KMS-11 (cell line): Measurements from ENCODE around the gene HTR4.

ENCODE experiments used
- H2AFZ ChIP-seq: fragments of 200-600 bp; sonication (generic); 2 replicates; pipeline ENCODE4 v1.6.1; 2016; ENCODE audit warnings: antibody characterized with exemption, mixed run types, low read depth
- H3K27ac ChIP-seq: fragments of 200-600 bp; sonication (generic); 2 replicates; pipeline ENCODE4 v1.6.1; 2016; ENCODE audit warnings: mild to moderate bottlenecking, mixed run types
- H3K27me3 ChIP-seq: fragments of 200-600 bp; sonication (generic); 2 replicates; pipeline ENCODE4 v1.6.1; 2017; ENCODE audit warnings: mild to moderate bottlenecking, low read depth, mixed run types, moderate library complexity; ENCODE audit not compliant: insufficient read depth
- H3K36me3 ChIP-seq: fragments of 200-600 bp; sonication (generic); 2 replicates; pipeline ENCODE4 v1.6.1; 2017; ENCODE audit warnings: mild to moderate bottlenecking, mixed run types; ENCODE audit not compliant: insufficient read depth
- H3K4me1 ChIP-seq: fragments of 200-600 bp; sonication (generic); 2 replicates; pipeline ENCODE4 v1.6.1; 2016; ENCODE audit warnings: mild to moderate bottlenecking, low read depth, mixed run types; ENCODE audit not compliant: poor library complexity, severe bottlenecking
- H3K4me2 ChIP-seq: fragments of 200-600 bp; sonication (generic); 2 replicates; pipeline ENCODE4 v1.7.0; 2016; ENCODE audit warnings: mild to moderate bottlenecking, mixed run types
- H3K4me3 ChIP-seq: fragments of 200-600 bp; sonication (generic); IDR thresholded peaks from 2 replicates; pipeline ENCODE4 v1.6.1; 2017; ENCODE audit warnings: low read depth, low read length, mixed read lengths; ENCODE audit not compliant: insufficient read depth
- H3K79me2 ChIP-seq: fragments of 200-600 bp; sonication (generic); 2 replicates; pipeline ENCODE4 v1.6.1; 2016; ENCODE audit warnings: low read depth, mixed run types; ENCODE audit not compliant: insufficient read depth
- H3K9ac ChIP-seq: fragments of 200-600 bp; sonication (generic); 2 replicates; pipeline ENCODE4 v1.6.1; 2016; ENCODE audit warnings: mild to moderate bottlenecking, mixed run types
- H4K20me1 ChIP-seq: fragments of 200-600 bp; sonication (generic); 2 replicates; pipeline ENCODE4 v1.6.1; 2016; ENCODE audit warnings: mild to moderate bottlenecking, mixed run types; ENCODE audit not compliant: insufficient read depth
- CTCF ChIP-seq: fragments of 200-600 bp; sonication (generic); conservative IDR thresholded peaks from 2 replicates; pipeline ENCODE4 v1.6.1; 2017; ENCODE audit warnings: low read depth, mild to moderate bottlenecking, antibody characterized with exemption, low read length, moderate library complexity, mixed read lengths

The HTR4 gene

GRCh38 chr5:148466236-148466580 is 188.1 kb downstream of the HTR4 start:
- Histone ChIP-seq H3K4me3 (no peak overlapping the region), H4K20me1 (no peaks in the 10 kb centered on the region), H3K36me3 (no peaks in the 10 kb centered on the region), H3K4me1 (no peaks in the 10 kb centered on the region), H3K27me3 (no peaks in the 10 kb centered on the region), H3K9ac (no peak overlapping the region), H2AFZ (no peak overlapping the region), H3K79me2 (no peaks in the 10 kb centered on the region), H3K4me2 (no peak overlapping the region), H3K27ac (no peak overlapping the region)
- no peak for TF ChIP-seq CTCF

GRCh38 chr5:148465381-148466235 is 188.7 kb downstream of the HTR4 start:
- Histone ChIP-seq H4K20me1 (no peaks in the 10 kb centered on the region), H3K4me2 (no peak overlapping the region), H3K4me1 (no peaks in the 10 kb centered on the region), H3K79me2 (no peaks in the 10 kb centered on the region), H2AFZ (no peak overlapping the region), H3K27ac (no peak overlapping the region), H3K27me3 (no peaks in the 10 kb centered on the region), H3K4me3 (no peak overlapping the region), H3K36me3 (no peaks in the 10 kb centered on the region), H3K9ac (no peak overlapping the region)
- TF ChIP-seq CTCF: no peak

GRCh38 chr5:148459669-148460068 is 194.7 kb downstream of the HTR4 start:
- no peak overlapping the region for H3K4me2 ChIP-seq
- no peaks in the 10 kb centered on the region for H4K20me1 ChIP-seq
- H3K36me3 ChIP-seq: no peaks in the 10 kb centered on the region
- no peaks in the 10 kb centered on the region for H3K79me2 ChIP-seq
- no peak overlapping the region for H3K9ac ChIP-seq
- H3K27me3 ChIP-seq: no peaks in the 10 kb centered on the region
- TF ChIP-seq CTCF: no peak
- H3K27ac ChIP-seq: no peak overlapping the region
- no peak overlapping the region for H2AFZ ChIP-seq
- H3K4me3 ChIP-seq: no peak overlapping the region
- no peaks in the 10 kb centered on the region for H3K4me1 ChIP-seq

GRCh38 chr5:148458036-148458888 is 196.1 kb downstream of the HTR4 start:
- Histone ChIP-seq H3K27ac (no peak overlapping the region), H3K4me2 (no peak overlapping the region), H3K4me1 (no peaks in the 10 kb centered on the region), H3K27me3 (no peaks in the 10 kb centered on the region), H3K9ac (no peak overlapping the region), H3K4me3 (no peak overlapping the region), H4K20me1 (no peaks in the 10 kb centered on the region), H3K79me2 (no peaks in the 10 kb centered on the region), H2AFZ (no peak overlapping the region), H3K36me3 (no peaks in the 10 kb centered on the region)
- TF ChIP-seq CTCF: no peak
